MCF 10A (cell line): ENCODE data around the gene TNFRSF6B. TPM values are rescaled to one million over a fixed set of nuclear protein-coding genes. Genes with fewer than 3 reads are reported as not detected.

Experiments
- BruUV-seq: library from RNA; stranded (reverse); fragments of 400-500 nt; replicated peaks from 2 replicates; lab custom pipeline; 2021; lab: Mats Ljungman, UMichigan
- CTCF ChIA-PET: fragments of 300-600 bp; sonication (Branson Sonifier 250); formaldehyde crosslinking; extraction: SDS; loops from one replicate; lab custom pipeline; 2021; ENCODE audit warnings: antibody characterized with exemption, inconsistent platforms; lab: Yijun Ruan, JAX
- POLR2A ChIA-PET: fragments of 300-600, 350-650 bp; sonication (Branson Sonifier 250); formaldehyde crosslinking; extraction: SDS; loops from one replicate; lab custom pipeline; 2020; ENCODE audit warnings: antibody characterized with exemption, inconsistent platforms; lab: Yijun Ruan, JAX
- DNase-seq: peaks from one replicate; pipeline ENCODE4 v3.0.0-alpha.2; 2018; ENCODE audit not compliant: unreplicated experiment
- H3K27ac Mint-ChIP-seq: one replicate; pipeline ENCODE4 v1.8.0; 2022; ENCODE audit warnings: mild to moderate bottlenecking, low read depth, mixed read lengths; ENCODE audit not compliant: unreplicated experiment
- H3K27me3 Mint-ChIP-seq: one replicate; pipeline ENCODE4 v1.8.0; 2022; ENCODE audit warnings: mixed read lengths; ENCODE audit not compliant: insufficient read depth, unreplicated experiment
- H3K36me3 Mint-ChIP-seq: one replicate; pipeline ENCODE4 v1.8.0; 2022; ENCODE audit warnings: mild to moderate bottlenecking, moderate library complexity, mixed read lengths; ENCODE audit not compliant: insufficient read depth, unreplicated experiment
- H3K4me1 Mint-ChIP-seq: one replicate; pipeline ENCODE4 v1.8.0; 2022; ENCODE audit warnings: mixed read lengths; ENCODE audit not compliant: insufficient read depth, unreplicated experiment
- H3K4me3 Mint-ChIP-seq: one replicate; pipeline ENCODE4 v1.8.0; 2022; ENCODE audit warnings: mild to moderate bottlenecking, moderate library complexity, mixed read lengths; ENCODE audit not compliant: unreplicated experiment
- H3K9me3 Mint-ChIP-seq: one replicate; pipeline ENCODE4 v1.8.0; 2022; ENCODE audit warnings: mixed read lengths; ENCODE audit not compliant: unreplicated experiment
- intact Hi-C: fragments of 100-400 bp; cut with micrococcal nuclease; formaldehyde crosslinking; loops from 2 replicates; pipeline ENCODE4 v1.14.1; 2022
- total RNA-seq: library from RNA; stranded (reverse); gene quantifications from 2 replicates; pipeline ENCODE4 v1.2.3, GENCODE V29; 2022
- TF ChIP-seq, protein P1 (sequence below): fragments of 200-600 bp; IDR thresholded peaks from one replicate; pipeline ENCODE4 v1.8.0; 2022; ENCODE audit warnings: antibody characterized with exemption, mild to moderate bottlenecking; ENCODE audit not compliant: unreplicated experiment

TNFRSF6B gene
- total RNA-seq, 1 experiment from 2014 or later = 24.4 TPM

DNA sequence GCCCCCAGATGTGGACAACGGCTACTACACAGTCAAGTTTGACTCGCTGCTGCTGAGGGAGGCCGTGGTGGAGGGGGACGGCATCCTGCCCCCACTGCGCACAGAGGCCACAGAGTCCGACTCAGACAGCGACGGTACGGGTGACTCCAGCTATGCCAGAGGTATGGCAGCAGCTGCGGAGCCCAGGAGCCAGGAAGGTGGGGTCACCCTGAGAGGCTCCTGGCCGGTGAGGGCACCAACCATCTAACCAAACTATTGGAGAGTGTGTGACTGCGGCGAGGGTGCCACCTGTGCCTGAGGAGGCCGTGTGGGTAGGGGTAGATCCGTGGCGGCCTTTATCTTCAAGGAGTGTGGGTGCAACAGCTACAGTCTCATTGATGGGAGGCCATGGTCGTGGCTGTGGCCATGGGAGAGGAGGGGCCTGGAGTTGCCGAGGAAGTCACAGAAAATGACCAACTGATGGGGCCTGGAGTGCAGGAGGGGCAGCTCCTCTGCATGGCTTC lies 37.2 kb downstream of the TNFRSF6B start:
- Mint-ChIP-seq H3K4me1 (no peaks in the 10 kb centered on the region), H3K27me3 (no peaks in the 10 kb centered on the region), H3K36me3 (peaks cover 31% of the 10 kb centered on the region), H3K4me3 (no peak overlapping the region), H3K9me3 (no peaks in the 10 kb centered on the region), H3K27ac (no peak overlapping the region)
- TF ChIP-seq, protein P1, sequence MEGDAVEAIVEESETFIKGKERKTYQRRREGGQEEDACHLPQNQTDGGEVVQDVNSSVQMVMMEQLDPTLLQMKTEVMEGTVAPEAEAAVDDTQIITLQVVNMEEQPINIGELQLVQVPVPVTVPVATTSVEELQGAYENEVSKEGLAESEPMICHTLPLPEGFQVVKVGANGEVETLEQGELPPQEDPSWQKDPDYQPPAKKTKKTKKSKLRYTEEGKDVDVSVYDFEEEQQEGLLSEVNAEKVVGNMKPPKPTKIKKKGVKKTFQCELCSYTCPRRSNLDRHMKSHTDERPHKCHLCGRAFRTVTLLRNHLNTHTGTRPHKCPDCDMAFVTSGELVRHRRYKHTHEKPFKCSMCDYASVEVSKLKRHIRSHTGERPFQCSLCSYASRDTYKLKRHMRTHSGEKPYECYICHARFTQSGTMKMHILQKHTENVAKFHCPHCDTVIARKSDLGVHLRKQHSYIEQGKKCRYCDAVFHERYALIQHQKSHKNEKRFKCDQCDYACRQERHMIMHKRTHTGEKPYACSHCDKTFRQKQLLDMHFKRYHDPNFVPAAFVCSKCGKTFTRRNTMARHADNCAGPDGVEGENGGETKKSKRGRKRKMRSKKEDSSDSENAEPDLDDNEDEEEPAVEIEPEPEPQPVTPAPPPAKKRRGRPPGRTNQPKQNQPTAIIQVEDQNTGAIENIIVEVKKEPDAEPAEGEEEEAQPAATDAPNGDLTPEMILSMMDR = no peak
- CTCF ChIA-PET = no interaction called here
- no TSS peak for BruUV-seq
- POLR2A ChIA-PET = interaction anchor here (1.1 to 1.8 kb wide), 2 partner anchors 15 to 26 kb away, joined by 3 to 5 read pairs; partner anchors contain the start of genes ARFRP1 and ZGPAT
- intact Hi-C loops = no loop called here
- no peak for DNase-seq

DNA sequence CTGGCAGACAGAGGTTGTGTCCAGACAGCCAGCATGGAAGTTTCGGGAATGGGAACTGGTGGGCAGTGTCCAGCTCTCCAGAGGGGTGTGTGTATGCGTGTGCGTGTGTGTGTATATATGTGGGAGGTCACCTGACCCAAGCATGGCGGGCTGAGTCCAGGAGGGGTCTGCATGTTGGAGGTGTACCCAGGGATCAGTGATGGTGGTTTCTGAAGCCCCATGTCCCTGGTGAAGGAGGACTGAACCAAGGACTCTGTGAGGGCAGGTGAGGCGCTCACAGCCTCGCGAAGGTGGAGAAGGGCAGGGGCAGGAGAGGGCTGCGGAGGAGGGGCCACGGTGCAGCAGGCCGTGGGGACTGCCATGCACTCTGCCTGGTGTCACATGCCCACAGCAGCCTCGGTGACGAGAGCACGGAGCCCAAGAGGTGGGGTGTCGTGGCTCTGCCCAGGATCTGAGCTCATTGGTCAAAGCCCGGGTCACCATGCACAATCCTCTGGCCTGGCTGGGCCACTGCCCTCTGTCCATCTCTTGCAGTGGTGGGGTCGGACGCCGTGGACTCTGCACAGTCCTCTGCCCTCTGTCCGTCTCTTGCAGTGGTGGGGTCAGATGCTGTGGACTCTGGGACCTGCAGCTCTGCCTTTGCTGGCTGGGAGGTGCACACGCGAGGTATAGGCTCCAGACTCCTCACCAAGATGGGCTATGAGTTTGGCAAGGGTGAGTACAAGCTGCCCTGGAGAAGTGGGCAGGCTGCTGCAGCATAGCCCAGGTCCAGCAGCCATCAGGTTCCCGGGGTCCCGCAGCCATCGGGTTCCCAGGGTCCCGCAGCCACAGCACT lies 37.9 kb downstream of the TNFRSF6B start:
- no peaks in the 10 kb centered on the region for H3K4me1 Mint-ChIP-seq
- peaks cover 30% of the 10 kb centered on the region for H3K36me3 Mint-ChIP-seq
- no peaks in the 10 kb centered on the region for H3K9me3 Mint-ChIP-seq
- ChIA-PET POLR2A (interaction anchor here (1.1 to 1.8 kb wide), 2 partner anchors 15 to 27 kb away, joined by 3 to 5 read pairs; partner anchors contain the start of genes ARFRP1 and ZGPAT), CTCF (no interaction called here)
- H3K27me3 Mint-ChIP-seq = no peaks in the 10 kb centered on the region
- BruUV-seq = no TSS peak
- TF ChIP-seq, protein P1 = no peak
- no peak overlapping the region for H3K4me3 Mint-ChIP-seq
- H3K27ac Mint-ChIP-seq = no peak overlapping the region
- no peak for DNase-seq
- intact Hi-C loops = no loop called here

DNA sequence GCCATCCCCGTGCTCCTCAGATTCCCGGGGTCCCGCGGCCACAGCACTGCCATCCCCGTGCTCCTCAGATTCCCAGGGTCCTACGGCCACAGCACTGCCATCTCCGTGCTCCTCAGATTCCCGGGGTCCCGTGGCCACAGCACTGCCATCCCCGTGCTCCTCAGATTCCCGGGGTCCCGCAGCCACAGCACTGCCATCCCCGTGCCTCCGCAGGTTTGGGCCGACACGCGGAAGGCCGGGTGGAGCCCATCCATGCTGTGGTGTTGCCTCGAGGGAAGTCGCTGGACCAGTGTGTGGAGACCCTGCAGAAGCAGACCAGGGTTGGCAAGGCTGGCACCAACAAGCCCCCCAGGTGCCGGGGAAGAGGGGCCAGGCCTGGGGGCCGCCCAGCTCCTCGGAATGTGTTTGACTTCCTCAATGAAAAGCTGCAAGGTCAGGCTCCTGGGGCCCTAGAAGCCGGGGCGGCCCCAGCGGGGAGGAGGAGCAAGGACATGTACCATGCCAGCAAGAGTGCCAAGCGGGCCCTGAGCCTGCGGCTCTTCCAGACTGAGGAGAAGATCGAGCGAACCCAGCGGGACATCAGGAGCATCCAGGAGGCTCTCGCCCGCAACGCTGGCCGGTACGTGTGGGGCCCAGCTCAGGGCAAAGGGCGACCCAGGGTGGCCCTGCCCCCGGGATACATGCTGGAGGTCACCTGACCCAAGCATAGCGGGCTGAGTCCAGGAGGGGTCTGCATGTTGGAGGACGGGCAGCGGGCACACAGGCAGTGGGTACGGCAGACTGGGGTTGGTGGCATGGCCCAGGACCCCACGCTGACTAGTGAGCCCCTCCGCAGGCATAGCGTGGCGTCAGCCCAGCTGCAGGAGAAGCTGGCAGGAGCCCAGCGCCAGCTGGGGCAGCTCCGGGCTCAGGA lies 38.8 kb downstream of the TNFRSF6B start:
- H3K36me3 Mint-ChIP-seq = peaks cover 25% of the 10 kb centered on the region
- DNase-seq = no peak
- H3K27ac Mint-ChIP-seq = no peak overlapping the region
- intact Hi-C loops = no loop called here
- H3K9me3 Mint-ChIP-seq = no peaks in the 10 kb centered on the region
- H3K27me3 Mint-ChIP-seq = no peaks in the 10 kb centered on the region
- CTCF ChIA-PET = no interaction called here
- POLR2A ChIA-PET = no interaction called here
- H3K4me3 Mint-ChIP-seq = no peak overlapping the region
- H3K4me1 Mint-ChIP-seq = no peaks in the 10 kb centered on the region
- TSS peak; percentile 52 for BruUV-seq
- TF ChIP-seq, protein P1 = no peak
